Stimulated activated CD4-positive, alpha-beta T cell treated with anti-CD3 and anti-CD28 coated beads, Interleukin-4, amount 100 ng/mL, for 24 hours (primary cell): ENCODE data around the gene DNAAF8.

ENCODE experiments used
- DNase-seq: peaks from one replicate; pipeline ENCODE4 v3.0.0-alpha.2; 2020

The DNAAF8 gene

GRCh38 chr16:4785758-4786433, 51.6 kb downstream of the DNAAF8 start:
- no peak for DNase-seq

GRCh38 chr16:4787068-4787467, 52.7 kb downstream of the DNAAF8 start:
- DNase-seq, result no peak

GRCh38 chr16:4787627-4788482, 53.5 kb downstream of the DNAAF8 start, which contains the start of gene SEPTIN12:
SEPTIN12 (minus strand) TSS chr16:4788345; CDS start chr16:4787645, 700 bp downstream.
- DNase-seq, result no peak

- no peak for DNase-seq
Observed at GRCh38 chr16:4788489-4788889, 54.2 kb downstream of the DNAAF8 start.

- DNase-seq, result no peak
Observed at GRCh38 chr16:4788910-4789309, 54.6 kb downstream of the DNAAF8 start.

- no peak for DNase-seq
Observed at GRCh38 chr16:4790261-4790660, 55.9 kb downstream of the DNAAF8 start.

- DNase-seq, result no peak
Observed at GRCh38 chr16:4790871-4791270, 56.5 kb downstream of the DNAAF8 start.

DNA sequence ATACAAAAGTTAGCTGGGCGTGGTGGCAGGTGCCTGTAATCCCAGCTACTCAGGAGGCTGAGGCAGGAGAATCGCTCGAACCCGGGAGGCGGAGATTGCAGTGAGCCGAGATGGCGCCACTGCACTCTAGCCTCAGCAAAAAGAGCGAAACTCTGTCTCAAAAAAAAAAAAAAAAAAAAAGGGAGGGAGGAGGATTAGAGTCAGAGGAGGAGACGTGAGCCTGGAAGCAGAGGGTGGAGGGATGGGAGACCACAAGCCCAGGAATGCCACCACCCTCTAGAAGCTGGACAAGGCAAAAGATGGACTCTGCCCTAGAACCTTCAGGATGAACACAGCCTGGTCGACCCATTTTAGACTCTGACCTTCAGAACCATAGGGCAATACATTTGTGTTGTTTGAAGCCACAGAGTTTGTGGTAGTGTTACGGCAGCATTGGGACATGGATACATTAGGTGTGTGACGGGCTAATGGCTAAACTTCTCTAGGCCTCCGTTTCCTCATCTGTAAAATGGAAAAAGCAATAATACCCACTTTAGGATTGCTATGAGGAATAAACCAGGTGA, 58.7 kb downstream of the DNAAF8 start:
- no peak for DNase-seq

GRCh38 chr16:4795181-4795827, 61.0 kb downstream of the DNAAF8 start, which contains the start of gene SMIM22:
SMIM22 (plus strand) TSS chr16:4795369; CDS start chr16:4795735, 366 bp downstream.
- DNase-seq, result no peak

- DNase-seq, result no peak
Observed at GRCh38 chr16:4795828-4796572, 61.7 kb downstream of the DNAAF8 start.

DNA sequence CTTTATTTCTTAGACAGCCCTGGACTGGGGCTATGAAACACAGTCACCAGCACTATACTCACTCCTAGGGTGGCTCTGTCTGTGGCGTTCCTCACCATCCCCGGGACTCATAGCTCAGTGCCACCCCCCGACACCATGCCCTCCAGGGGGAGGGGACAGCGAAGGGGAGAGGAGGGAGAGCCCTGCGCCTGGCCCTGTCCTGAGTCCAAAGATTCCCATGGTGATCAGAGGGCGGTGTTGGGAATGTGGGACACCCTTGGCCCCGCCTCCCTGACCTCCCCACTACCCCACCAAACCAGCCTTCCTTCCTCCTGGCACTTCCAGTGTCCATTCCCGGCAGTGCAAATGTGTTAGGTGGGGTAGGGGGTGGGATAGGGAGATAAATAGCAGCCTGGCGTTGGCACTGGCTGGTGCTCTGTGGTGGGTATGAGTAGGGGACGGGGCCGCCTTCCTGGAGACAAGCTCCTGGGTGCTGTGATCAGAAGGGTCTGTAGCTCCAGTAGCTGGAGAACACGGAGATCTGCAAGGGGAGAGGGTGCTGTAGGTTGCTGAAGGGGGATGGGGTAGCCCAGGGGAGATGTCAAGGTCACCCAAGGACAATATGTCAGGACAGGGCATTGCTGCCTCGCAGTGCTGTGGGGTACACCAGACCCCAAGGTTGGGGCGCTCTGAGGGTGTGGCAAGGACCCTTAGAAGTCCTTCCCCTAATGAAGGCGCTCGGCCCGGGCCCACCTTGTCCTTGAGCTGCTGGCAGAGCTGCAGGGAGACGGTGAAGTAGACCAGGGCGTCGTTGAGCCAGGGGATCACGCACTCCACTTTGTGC, 62.9 kb downstream of the DNAAF8 start:
- DNase-seq, result no peak

- DNase-seq, result no peak
Observed at GRCh38 chr16:4797805-4798252, 63.5 kb downstream of the DNAAF8 start.

- no peak for DNase-seq
Observed at GRCh38 chr16:4798456-4798855, 64.1 kb downstream of the DNAAF8 start.
